Right kidney (tissue), 1 donor: Measurements from ENCODE around the gene CALD1.

Experiments used
- DNase-seq: peaks from one replicate; pipeline ENCODE4 v3.0.0-alpha.2; 2016

Gene CALD1

DNA sequence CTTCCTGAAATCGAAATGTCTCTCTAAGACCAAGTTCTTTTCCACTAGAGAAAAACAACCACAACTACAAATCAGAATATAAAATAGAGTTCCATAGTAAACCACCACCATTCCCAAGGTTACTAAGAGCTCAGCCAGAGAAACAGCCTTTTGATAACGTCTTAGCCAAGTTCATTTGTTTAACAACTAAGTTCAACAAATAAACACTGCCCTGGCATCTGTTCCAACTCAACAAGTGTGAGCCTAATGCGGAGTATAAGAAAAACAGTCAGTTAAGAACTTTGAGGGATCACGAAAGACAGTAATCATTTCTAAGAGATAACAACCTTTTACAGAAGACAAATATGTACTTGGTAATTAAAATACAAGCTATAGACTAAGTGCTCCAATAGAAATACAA is 77.3 kb downstream of the CALD1 start:
- no peak for DNase-seq

- no peak for DNase-seq
Measured at GRCh38 chr7:134857958-134858357, 78.5 kb downstream of the CALD1 start.

GRCh38 chr7:134859783-134860182 is 80.3 kb downstream of the CALD1 start:
- no peak for DNase-seq

GRCh38 chr7:134865001-134865845 is 85.8 kb downstream of the CALD1 start:
- DNase-seq = no peak

- DNase-seq = peak; percentile 39
Measured at GRCh38 chr7:134866617-134867016, 87.2 kb downstream of the CALD1 start.

- no peak for DNase-seq
Measured at GRCh38 chr7:134870156-134870555, 90.7 kb downstream of the CALD1 start.

- no peak for DNase-seq
Measured at GRCh38 chr7:134870781-134871180, 91.3 kb downstream of the CALD1 start.

DNA sequence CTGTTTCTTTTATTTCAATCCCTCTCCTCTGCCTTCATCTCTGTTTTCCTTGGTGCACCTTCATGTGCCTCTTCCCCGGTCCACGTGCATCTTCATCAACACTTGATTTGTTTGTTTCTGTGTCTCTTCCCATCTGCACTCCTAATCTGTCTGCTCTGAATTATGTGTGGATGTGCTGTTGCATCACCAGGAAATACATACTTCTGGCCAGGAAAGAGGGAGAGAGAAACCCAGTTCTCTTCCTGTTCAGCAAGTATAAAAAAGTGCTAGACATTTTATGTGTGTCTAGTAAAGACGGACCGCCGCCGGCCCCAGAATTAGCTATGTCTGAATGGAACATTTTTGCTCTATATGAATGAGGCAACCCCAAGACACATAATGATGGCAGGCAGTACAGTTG is 93.8 kb downstream of the CALD1 start:
- no peak for DNase-seq

GRCh38 chr7:134874407-134874806 is 95.0 kb downstream of the CALD1 start:
- no peak for DNase-seq

- DNase-seq = no peak
Measured at GRCh38 chr7:134875867-134876266, 96.4 kb downstream of the CALD1 start.

DNA sequence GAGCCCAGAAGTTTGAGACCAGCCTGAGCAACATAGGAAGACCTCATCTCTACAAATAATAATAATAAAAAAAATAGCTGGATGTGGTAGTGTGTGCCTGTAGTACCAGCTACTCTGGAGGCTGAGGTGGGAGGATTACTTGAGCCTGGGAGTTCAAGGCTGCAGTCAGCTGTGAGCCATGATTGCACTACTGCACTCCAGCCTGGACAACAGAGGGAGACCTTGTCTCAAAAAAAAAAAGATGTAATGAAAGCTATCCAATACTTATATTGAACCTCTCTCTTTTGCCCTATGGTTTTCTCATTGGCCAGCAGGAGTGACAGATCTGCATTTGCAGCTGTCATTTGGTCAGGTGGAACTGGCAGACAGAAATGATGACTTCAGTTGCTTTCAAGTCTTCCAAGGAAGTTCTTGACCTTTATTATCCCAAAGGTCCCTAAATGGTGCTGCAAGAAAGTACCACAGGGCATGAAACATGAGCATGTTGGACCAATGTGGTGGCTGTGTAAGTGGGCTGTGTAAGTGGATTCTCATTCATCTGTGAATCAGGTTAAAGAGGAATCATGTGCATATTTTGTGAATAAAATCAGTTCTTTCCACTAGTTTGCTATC is 99.4 kb downstream of the CALD1 start:
- DNase-seq = no peak

DNA sequence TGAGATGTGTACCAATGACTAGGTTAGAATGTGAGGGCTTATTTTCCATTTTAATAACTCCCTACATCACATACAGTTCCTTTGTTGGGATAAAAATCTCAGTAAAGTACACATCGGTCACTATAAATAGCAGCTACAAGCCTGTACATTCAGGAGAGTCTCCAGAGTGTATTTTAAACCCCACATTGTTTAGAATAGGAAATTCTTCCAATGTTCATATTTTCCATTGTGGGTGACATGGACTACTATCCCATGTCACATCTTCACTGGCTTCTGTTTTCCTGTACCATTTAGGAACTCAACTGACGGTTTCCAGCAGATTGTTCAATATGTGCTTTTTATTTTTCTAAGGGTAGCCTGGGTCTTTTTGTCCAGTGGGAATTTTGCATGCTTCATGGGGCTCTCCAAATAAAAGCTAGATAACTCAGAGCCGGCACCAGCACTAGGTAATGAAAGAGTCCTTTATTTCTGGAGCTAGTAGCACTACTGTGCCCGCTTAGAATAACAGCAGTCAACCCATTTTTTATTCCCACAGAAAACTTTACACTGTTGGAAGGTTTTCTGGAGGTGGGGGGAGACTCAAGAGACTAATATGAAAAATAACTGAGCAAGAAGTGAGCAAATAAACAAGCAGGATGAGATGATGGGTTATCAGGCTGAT is 100.5 kb downstream of the CALD1 start:
- no peak for DNase-seq

DNA sequence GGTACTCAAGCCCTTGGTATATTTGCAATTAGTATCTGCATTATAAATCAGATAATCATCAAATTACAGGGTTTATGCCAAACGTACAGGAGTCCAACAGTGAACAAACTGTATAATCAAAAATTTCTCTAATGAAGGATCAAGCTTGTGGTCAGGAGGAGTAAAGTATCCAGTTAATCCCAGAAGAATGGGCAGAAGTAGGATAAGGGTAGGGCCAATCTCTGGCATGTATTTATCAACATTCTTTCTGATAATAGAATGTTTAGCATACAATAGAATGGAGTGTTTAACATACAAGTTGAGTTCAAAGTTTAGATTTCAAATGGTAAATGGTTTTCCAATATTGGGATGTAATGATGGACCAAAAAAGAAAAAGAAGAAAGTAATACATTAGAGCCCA is 103.0 kb downstream of the CALD1 start:
- DNase-seq = no peak

DNA sequence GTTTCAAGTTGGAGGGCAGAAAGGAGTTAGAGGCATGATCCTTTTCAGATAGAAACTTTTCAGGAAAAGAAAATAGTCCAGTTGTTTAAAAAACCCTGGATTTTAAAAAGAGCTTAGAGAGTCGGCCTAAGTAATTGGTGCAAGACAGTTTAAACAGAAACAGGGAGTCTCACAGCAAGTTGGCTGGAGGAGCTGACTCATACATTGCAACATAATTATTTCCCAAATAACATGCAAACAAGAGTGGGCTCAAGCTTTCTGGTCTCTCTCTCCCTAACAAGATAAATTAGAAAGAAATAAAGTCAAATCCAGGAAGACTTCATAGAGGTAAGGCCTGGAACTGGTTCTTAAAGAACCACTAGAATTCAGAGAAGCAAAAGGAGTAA is 106.5 kb downstream of the CALD1 start:
- DNase-seq = no peak

DNA sequence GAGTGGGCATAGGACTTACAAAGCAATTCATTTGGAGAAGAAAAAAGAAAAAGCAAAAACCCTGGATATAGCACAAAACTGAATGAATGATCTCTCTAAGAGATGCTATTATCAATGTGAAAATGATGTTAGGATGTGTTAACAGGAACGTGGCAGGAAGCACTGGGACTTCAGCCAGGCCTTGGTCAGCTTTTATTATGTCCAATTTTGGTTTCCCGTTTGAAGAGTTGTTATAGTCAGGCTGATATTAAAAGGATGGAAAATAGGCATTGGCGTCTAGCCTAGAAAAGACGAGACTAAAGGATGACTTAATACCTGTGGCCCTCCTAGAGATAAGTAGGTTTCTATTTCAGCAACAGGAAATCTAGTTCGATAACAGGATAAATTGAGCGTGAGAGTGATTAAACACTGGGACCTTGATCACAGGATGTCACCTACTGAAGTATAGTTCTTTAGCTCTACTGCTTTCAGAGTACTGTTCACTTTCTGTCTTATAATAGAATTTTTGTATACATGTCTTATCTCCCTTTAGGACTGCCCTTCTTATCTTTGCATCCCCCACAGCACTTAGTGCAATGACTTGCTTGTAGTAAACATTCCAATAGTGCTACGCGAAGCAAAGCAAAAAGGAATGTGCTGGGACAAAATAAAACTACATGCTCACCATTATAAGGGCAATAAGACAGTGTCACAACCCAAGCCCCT is 107.1 kb downstream of the CALD1 start:
- no peak for DNase-seq

GRCh38 chr7:134887523-134887922 is 108.1 kb downstream of the CALD1 start:
- no peak for DNase-seq

DNA sequence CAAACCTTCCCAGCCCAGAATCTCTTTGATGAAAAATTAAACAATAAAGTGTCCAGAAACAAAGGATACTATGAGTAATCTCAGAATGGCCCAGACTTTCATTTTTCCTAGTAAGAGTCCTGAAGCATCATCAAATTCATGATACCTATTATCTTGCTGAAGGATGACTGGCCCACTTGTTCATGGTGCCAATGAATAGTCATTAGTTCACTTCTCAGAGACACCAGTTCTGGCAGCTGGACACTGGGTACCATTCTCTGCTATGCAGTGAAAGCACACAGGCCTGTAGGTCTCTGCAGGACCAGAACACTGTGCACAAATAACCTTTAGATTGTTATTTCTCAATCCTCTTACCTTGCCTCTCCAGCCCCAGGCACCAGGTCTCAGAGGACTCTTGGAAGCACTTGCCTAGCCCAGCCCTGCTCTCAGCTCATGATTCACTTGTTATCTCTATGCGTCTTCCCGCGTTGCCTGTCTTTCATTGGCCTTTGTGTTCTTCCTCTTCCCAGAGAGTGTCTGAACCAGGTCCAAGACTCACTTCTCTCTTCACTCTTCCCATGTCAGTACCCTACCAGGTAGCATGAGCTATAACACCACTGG is 108.8 kb downstream of the CALD1 start:
- DNase-seq = no peak

DNA sequence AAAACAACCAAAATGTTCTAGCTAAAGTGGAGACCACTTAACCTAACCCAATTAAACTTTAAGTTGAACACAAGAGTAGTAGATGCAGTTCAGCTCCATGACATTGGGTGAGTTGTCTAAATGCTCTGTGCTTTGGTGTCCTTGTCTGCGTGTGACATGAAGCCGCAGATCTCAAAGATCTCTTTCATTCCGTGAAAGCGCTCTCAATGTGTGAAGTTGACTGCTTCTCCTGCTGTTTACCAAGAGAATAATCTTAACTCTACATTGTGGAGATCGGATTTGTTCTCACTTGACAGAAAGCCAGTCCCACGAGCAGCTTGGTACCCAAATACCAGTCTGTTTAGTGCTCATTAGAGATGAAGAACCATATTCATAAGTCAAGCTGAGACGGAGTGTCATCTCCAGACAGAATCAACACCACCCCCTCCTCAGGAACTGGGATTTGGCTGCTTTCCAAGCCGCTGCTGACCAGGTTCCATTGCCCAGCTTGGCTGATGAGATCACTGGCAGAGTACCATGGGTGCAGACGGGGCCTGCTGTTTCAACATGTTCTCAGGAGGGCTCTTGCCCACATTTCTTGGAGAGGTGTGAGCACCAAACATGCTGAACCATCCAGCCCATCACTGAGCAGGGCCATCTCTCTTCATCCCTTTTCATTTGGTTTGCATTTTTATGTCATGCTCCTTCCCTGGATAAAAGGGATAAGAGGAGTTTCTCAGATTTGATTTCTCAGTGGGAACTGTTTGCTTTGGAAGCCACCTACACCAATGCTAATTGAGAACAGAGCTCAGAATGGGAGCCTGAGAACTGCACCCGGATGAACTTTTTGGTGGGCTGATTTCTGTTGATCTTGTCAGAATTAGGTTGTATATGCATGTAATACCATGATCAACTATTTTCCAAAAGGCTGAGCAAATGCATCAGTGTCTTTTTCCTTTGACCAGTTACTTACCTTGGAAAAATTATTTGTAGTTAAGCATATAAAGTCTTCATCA is 111.1 kb downstream of the CALD1 start:
- no peak for DNase-seq

DNA sequence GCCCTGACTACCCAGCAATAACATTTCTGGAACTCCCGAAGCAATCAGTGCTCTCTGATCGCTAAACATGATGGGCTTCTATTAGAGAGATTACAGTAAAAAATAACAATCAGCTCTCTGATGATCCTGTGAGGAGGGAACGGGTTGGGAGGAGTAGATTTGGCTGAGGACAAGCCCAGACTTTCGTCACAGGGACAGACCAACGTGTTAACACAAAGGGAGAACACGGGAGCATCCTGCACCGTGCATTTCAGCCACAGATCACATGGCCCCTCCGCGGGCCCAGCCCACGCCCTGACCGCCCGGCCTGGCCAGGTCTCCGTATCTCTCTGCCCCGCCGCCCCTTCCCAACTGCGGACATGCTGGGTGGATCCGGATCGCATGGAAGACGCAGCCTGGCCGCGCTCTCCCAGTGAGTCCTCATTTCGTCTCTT is 111.8 kb downstream of the CALD1 start:
- DNase-seq = peak; percentile 86

DNA sequence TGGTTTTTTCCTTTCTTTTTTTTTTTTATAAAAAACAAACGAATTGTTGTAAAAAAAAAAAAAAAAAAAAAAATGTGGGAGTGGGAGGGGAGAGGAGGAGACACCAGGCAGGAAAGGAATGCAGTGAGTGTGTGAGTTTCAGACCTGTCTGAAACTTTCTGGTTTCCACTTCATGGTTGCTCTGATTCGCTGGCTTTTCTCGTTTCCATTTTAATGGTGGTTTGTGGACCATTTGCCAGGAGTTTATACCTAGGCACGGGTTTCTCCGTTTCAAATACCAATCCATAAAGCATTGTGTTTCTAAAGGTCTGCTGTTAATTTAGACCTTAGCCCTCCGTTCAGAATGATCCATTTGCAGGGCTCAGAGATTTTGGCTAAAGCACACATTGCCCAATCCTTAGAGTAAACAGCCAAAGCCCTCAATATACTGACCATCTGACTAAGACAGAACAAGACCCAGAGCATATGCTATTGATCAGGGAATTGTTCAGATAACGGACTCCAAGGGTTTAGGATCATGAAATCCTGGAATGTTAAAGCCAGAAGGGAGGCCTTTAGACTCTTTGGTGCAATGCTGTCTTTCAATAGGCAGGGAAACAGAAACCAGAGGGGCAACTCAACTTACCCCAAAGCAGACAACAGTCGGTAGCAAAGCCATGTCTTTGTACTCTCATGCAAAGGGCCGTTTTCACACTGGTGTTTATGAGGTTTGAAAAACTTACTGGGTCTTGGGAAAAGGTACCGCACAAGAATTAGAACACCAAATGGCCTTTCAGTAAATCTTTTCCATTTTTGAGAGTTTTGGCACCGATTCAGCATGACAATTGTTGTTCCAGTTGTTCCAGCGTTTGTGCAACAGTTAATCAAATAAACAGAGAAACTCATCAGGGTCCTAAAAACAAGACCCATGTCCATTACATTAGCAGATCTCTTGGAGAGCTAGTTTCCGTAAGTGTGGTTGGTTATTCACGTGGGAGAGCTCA is 112.6 kb downstream of the CALD1 start:
- peak; percentile 52 for DNase-seq
